GM12878 (cell line): ENCODE data around the gene CAMK2B.

Experiments
- CBX5 ChIP-seq: sonication (generic); IDR thresholded peaks from 2 replicates; pipeline ENCODE4 v1.6.1; 2016; ENCODE audit warnings: low read depth, moderate library complexity, mild to moderate bottlenecking, inconsistent platforms
- CEBPB ChIP-seq, 2 experiments: fragments of 150-350 bp in 1 of 2; IDR thresholded peaks; 2 replicates each; pipeline ENCODE4 v1.6.1; 2012 to 2014; ENCODE audit warnings: low read depth in 2 of 2, low read length in 2 of 2, borderline replicate concordance in 1 of 2, inconsistent platforms in 1 of 2
- CREB1 ChIP-seq: IDR thresholded peaks from 2 replicates; pipeline ENCODE4 v1.6.1; 2012; ENCODE audit warnings: low read depth, mild to moderate bottlenecking, inconsistent platforms
- EP300 ChIP-seq, 2 experiments: fragments of 150-350 bp in 1 of 2; IDR thresholded peaks; 2 replicates each; pipeline ENCODE4 v1.6.1; 2011 to 2012; ENCODE audit warnings: low read depth in 2 of 2, low read length in 2 of 2, borderline replicate concordance in 1 of 2, improper control_type of control experiment in 1 of 2, inconsistent platforms in 1 of 2; ENCODE audit not compliant: control insufficient read depth in 1 of 2
- EZH2 ChIP-seq: IDR thresholded peaks from 2 replicates; pipeline ENCODE4 v1.6.1; 2012; ENCODE audit warnings: low read depth, mild to moderate bottlenecking, control low read depth, inconsistent platforms, low read length, borderline replicate concordance; ENCODE audit not compliant: control insufficient read depth
- HDAC6 ChIP-seq: fragments of 200-600 bp; sonication (generic); IDR thresholded peaks from one replicate; pipeline ENCODE4 v1.8.0; 2017; ENCODE audit warnings: antibody characterized with exemption; ENCODE audit not compliant: unreplicated experiment
- JUNB ChIP-seq: IDR thresholded peaks from 2 replicates; pipeline ENCODE4 v1.6.1; 2016; ENCODE audit warnings: antibody characterized with exemption, mild to moderate bottlenecking
- KDM1A ChIP-seq: fragments of 200-600 bp; sonication (generic); IDR thresholded peaks from 2 replicates; pipeline ENCODE4 v1.6.1; 2016; ENCODE audit warnings: borderline replicate concordance
- SMARCA5 ChIP-seq: fragments of 450-650 bp; IDR thresholded peaks from 2 replicates; pipeline ENCODE4 v1.6.1; 2017; ENCODE audit warnings: mild to moderate bottlenecking
- ZBED1 ChIP-seq: IDR thresholded peaks from 2 replicates; pipeline ENCODE4 v1.6.1; 2016; ENCODE audit warnings: borderline replicate concordance
- ZNF274 ChIP-seq: IDR thresholded peaks from one replicate; pipeline ENCODE4 v1.8.0; 2011; ENCODE audit not compliant: insufficient read length, insufficient read depth

DNA sequence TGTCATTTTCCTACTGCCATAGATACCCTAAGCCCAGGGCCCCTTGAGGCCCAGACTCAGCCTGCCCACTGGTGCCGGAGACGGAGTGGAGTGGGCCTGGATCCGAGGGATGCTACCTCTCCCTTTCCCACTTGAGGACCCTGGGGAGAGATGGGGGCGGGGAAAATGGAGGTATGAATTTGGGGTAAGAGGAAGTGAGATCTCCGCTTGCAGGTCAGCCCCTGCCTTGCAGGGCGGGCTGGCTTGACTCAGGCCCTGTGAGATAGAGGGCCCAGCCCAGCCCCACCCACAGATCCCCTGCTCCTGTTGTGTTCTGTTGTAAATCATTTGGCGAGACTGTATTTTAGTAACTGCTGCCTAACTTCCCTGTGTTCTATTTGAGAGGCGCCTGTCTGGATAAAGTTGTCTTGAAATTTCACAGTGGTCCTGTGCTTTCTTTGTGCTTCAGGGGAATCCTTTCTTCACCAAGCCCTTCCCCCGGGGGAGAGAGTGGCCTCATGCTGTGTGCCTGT is 111.5 kb downstream of the CAMK2B start:
- no peak for TF ChIP-seq EZH2
- TF ChIP-seq SMARCA5 = no peak
- no peak for TF ChIP-seq ZNF274
- TF ChIP-seq JUNB = no peak
- TF ChIP-seq HDAC6 = no peak
- no peak for TF ChIP-seq ZBED1
- TF ChIP-seq EP300 (IDR thresholded peaks at IDR 0.05; ENCODE audit: borderline replicate concordance in 1 of 2, control insufficient read depth in 1 of 2, low read depth in 2 of 2, low read length in 2 of 2) = no peak
- no peak for TF ChIP-seq CEBPB (IDR thresholded peaks at IDR 0.05; ENCODE audit: borderline replicate concordance in 1 of 2, low read depth in 2 of 2, low read length in 2 of 2)
- TF ChIP-seq KDM1A = no peak
- no peak for TF ChIP-seq CREB1
- TF ChIP-seq CBX5 = no peak
